ENCODE results near the gene GALC.

DNA sequence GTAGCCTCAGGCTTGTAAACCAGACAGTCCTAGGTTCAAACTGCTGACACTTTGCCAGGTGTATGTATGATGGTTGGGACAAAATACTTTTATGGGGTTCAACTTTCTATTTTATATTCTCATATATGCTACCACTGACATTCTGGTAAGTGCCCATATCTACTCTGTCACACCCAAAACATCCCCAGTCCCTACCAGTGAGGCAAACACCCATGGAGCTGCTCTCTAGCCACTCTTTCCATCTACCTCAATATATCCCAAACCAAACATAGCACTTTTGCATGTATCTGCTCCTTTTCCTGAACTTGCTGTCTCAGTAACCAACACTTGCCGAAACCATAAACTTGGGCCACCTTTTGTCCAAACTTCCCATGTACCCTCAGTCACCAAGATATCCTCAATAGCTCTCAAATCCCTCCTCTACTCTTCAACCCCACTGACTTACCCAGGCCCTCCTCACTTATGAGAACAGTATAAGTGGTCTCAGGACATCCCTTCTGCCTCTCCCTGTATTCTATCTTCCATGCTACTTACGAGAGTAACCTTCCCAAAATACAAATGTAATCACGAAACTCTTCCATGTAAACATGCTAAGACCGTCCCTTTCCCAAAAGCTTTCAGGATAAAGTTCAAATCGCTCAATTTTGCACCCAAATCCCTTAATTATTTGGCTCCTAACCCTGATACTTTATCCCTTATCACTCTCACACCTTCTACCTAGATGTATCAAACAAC lies 3.6 kb downstream of the GALC start:
- TF ChIP-seq, protein P1, sequence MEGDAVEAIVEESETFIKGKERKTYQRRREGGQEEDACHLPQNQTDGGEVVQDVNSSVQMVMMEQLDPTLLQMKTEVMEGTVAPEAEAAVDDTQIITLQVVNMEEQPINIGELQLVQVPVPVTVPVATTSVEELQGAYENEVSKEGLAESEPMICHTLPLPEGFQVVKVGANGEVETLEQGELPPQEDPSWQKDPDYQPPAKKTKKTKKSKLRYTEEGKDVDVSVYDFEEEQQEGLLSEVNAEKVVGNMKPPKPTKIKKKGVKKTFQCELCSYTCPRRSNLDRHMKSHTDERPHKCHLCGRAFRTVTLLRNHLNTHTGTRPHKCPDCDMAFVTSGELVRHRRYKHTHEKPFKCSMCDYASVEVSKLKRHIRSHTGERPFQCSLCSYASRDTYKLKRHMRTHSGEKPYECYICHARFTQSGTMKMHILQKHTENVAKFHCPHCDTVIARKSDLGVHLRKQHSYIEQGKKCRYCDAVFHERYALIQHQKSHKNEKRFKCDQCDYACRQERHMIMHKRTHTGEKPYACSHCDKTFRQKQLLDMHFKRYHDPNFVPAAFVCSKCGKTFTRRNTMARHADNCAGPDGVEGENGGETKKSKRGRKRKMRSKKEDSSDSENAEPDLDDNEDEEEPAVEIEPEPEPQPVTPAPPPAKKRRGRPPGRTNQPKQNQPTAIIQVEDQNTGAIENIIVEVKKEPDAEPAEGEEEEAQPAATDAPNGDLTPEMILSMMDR (IDR thresholded peaks at IDR 0.05): no peak
- TF ChIP-seq POLR2A (IDR thresholded peaks at IDR 0.05): no peak
